Activated naive CD4-positive, alpha-beta T cell treated with anti-CD3 and anti-CD28 coated beads for 36 hours (primary cell): ENCODE data around the gene PLK1. TPM values are rescaled to one million over a fixed set of nuclear protein-coding genes. Genes with fewer than 3 reads are reported as not detected.
"Not testable (repeated sequence)": the region's sequence is repeated elsewhere in the genome, so short reads cannot be mapped to it uniquely, and the experiment has no call there.

ENCODE experiments used
- CTCF ChIA-PET: fragments of 350-600 bp; sonication (Branson Sonifier 250); formaldehyde crosslinking; loops from one replicate; lab custom pipeline; 2021; ENCODE audit warnings: antibody characterized with exemption; lab: Charles Lee
- DNase-seq: peaks from one replicate; pipeline ENCODE4 v3.0.0-alpha.2; 2020
- H3K27ac Mint-ChIP-seq: one replicate; pipeline ENCODE4 v1.8.0; 2021; ENCODE audit warnings: mild to moderate bottlenecking, mixed read lengths
- H3K27me3 Mint-ChIP-seq: one replicate; pipeline ENCODE4 v1.8.0; 2021; ENCODE audit warnings: low read depth, mixed read lengths
- H3K36me3 Mint-ChIP-seq: one replicate; pipeline ENCODE4 v1.8.0; 2021; ENCODE audit warnings: low read depth, mixed read lengths
- H3K4me1 Mint-ChIP-seq: one replicate; pipeline ENCODE4 v1.8.0; 2021; ENCODE audit warnings: low read depth, mixed read lengths
- H3K4me3 Mint-ChIP-seq: one replicate; pipeline ENCODE4 v1.8.0; 2021; ENCODE audit warnings: mild to moderate bottlenecking, moderate library complexity, mixed read lengths
- H3K9me3 Mint-ChIP-seq: one replicate; pipeline ENCODE4 v1.8.0; 2021; ENCODE audit warnings: mixed read lengths
- intact Hi-C: fragments of 100-400 bp; cut with micrococcal nuclease; formaldehyde crosslinking; loops from one replicate; pipeline ENCODE4 v1.15.1; 2023
- total RNA-seq, 2 experiments: library from RNA; stranded (reverse); gene quantifications; one replicate each; pipeline ENCODE4 v1.2.3, GENCODE V29; 2021

PLK1 gene
- total RNA-seq, 2 experiments from 2014 or later = 91.8 to 98.0 TPM

DNA sequence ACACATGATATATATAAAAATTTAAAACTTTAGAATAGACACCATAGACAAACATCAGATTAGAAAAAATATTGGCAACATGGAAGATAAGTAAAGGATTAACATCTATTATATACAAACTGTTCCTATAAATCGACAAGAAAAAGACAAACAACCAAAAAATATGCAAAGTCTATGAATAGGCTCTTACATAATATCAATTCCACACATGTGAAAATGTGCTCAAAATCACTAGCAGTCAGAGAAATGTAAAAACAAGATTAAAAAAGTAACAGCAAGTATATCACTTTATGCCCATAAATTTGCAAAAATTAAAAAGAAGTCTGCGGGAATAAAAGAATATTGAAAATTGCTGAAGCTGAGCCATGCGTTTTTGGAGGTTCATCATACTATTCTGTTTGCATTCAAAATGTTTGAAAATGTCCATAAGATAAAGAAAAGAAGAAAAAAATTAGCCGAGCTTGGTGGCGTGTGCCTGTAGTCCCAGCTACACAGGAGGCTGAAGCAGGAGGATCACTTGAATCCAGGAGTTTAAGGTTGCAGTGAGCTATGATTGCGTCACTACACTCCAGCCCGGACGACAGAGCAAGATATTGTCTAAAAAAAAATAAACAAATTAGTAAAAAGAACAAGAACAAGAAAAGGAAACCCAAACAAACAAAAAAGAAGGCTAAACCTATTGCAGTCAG is 45.6 kb downstream of the PLK1 start:
- intact Hi-C loops = no loop called here
- Mint-ChIP-seq H3K4me3 (no peak overlapping the region), H3K27ac (no peak overlapping the region), H3K36me3 (peaks cover 3% of the 10 kb centered on the region), H3K9me3 (peaks cover 8% of the 10 kb centered on the region), H3K4me1 (peaks cover 3% of the 10 kb centered on the region), H3K27me3 (peaks cover 13% of the 10 kb centered on the region)
- DNase-seq = no peak
- CTCF ChIA-PET = interaction anchor here (2.1 kb wide), 1 partner anchor 79 kb away, joined by 5 read pairs; no protein-coding TSS in a partner anchor

DNA sequence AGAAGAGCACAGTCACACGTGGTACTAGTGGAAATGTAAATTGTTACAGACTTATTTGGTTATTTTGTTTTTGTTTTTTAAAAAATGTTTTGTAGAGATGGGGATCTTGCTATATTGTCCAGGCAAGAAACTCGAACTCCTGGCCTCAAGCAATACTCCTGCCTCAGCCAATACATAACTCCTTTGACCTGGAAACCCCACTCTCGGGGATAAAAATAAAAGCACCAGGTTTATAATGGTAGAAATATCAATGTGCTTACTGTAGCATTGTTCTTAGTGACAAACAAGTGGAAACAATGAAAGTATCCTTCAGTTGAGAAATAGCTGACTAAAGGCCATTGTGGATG is 46.1 kb downstream of the PLK1 start:
- intact Hi-C loops = loop anchor here (5.0 kb wide), 1 partner anchor 167 kb away; the partner anchor contains the start of genes EARS2 and UBFD1
- no peak overlapping the region for H3K27ac Mint-ChIP-seq
- H3K4me3 Mint-ChIP-seq = no peak overlapping the region

DNA sequence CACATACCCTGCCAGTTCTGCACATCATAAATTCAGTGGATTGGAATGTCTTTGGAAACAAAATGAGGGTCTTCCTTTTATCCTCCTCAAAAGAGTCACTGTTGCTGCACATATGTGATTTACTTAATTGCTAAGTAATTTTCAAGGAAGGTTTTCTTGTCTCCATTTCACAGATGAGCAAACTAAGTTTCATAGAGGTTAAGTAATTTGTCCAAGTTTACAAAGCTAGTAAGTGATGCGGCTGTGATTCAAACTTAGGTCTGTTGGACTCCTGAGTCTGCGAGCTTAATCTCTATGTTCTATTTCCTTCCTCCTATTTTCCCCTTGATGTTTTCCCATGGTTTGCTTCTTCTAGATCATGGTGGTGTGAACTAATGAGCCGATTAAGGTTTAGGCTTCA is 48.0 kb downstream of the PLK1 start:
- Mint-ChIP-seq H3K4me1 (peaks cover 3% of the 10 kb centered on the region), H3K9me3 (peaks cover 7% of the 10 kb centered on the region), H3K27me3 (peaks cover 21% of the 10 kb centered on the region), H3K27ac (no peak overlapping the region), H3K36me3 (peaks cover 3% of the 10 kb centered on the region), H3K4me3 (no peak overlapping the region)
- intact Hi-C loops = loop anchor here (5.0 kb wide), 1 partner anchor 169 kb away; the partner anchor contains the start of genes EARS2 and UBFD1
- CTCF ChIA-PET = interaction anchor here (0.5 to 1.1 kb wide), 4 partner anchors 8 to 519 kb away, joined by 3 to 4 read pairs (median 3); no protein-coding TSS in a partner anchor
- DNase-seq = no peak

More for the DNA sequence above, 46.1 kb downstream of the PLK1 start:
- H3K9me3 Mint-ChIP-seq = peaks cover 8% of the 10 kb centered on the region
- CTCF ChIA-PET = no interaction called here
- H3K4me1 Mint-ChIP-seq = peaks cover 3% of the 10 kb centered on the region
- peaks cover 18% of the 10 kb centered on the region for H3K27me3 Mint-ChIP-seq
- DNase-seq = no peak
- peaks cover 3% of the 10 kb centered on the region for H3K36me3 Mint-ChIP-seq

DNA sequence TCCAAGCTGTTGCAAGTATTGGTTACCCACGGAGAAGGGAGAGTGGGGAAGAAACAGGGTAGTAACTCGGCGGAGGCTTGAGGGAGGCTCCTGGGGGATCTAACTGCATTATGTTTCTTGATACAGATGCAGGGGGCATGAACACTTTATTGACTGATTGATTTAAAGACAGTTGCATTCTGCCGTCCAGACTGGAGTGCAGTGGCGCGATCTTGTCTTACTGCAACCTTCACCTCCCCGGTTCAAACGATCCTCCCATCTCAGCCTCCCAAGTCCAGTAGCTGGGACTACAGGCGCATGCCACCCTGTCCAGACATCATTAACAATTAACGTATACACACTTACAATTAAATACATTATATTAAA is 49.4 kb downstream of the PLK1 start:
- Mint-ChIP-seq H3K36me3 (peaks cover 2% of the 10 kb centered on the region), H3K4me3 (no peak overlapping the region), H3K9me3 (peaks cover 2% of the 10 kb centered on the region), H3K27ac (no peak overlapping the region), H3K27me3 (peaks cover 18% of the 10 kb centered on the region), H3K4me1 (peaks cover 3% of the 10 kb centered on the region)
- DNase-seq = no peak
- CTCF ChIA-PET = interaction anchor here (0.9 to 1.2 kb wide), 2 partner anchors 368 to 686 kb away, joined by 4 read pairs; no protein-coding TSS in a partner anchor
- intact Hi-C loops = loop anchor here (5.0 kb wide), 1 partner anchor 171 kb away; the partner anchor contains the start of genes EARS2 and UBFD1

DNA sequence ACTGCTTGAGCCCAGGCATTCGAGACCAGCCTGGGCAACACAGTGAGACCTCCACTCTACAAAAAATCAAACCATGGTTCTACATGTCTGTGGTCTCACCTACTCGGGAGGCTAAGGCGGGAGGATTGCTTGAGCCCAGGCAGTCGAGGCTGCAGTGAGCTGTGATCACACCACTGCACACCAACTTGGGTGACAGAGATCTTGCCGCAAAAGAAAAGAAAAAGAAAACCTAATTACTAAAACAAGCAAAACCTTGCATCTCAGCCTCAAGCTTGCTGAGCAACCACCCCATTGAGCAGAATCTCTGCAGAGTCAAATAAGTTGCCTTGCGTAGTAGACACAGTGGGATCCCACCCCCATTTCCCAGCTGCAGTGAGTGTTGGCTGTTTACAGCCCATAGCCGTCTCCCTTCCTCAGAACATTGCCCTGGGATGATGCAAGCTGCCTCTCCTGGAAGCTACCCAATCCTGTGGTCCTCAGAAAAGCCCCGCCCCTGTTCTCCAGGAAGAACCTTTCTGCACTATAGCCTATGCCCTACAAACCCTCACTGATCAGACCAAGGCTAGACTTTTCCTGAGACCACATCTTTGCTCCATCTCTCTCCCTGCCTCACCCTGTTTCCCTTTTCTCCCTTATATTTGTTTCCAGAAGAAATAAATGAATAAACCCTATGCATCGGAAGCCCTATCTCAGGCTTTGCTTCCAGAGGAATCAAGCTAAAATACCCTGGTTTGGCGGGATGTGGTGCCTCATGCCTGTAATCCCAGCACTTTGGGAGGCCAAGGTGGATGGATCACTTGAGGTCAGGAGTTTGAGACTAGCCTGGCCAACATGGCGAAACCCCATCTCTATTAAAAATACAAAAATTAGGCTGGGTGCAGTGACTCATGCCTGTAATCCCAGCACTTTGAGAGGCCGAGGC is 51.1 kb downstream of the PLK1 start:
- no peaks in the 10 kb centered on the region for H3K9me3 Mint-ChIP-seq
- no peak overlapping the region for H3K4me3 Mint-ChIP-seq

DNA sequence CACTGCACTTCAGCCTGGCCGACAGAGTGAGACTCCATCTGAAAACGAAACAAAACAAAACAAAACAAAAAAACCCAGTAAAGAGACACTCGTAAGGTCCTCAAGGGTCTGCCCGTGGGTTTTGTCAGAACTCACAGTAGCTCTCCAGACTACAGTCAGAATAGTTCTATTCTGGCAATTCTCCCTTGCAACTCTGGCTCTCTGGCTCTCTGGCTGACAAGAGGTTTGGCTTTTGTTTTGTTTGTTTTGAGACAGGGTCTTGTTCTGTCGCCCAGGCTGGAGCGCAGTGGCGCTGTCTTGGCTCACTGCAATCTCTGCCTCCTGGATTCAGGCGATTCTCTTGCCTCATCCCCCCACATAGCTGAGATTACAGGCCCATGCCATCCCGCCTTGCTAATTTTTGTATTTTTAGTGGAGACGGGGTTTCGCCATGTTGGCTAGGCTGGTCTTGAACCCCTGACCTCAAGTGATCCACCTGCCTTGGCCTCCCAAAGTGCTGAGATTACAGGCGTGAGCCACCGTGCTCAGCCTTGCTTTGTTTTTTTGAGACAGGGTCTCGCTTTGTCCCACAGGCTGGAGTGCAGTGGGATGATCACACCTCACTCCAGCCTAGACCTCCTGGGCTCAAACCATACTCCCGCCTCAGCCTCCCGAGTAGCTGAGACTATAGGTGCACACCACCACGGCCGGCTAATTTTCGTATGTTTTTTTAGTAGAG is 55.6 kb downstream of the PLK1 start:
- Mint-ChIP-seq H3K36me3 (no peaks in the 10 kb centered on the region), H3K4me1 (peaks cover 3% of the 10 kb centered on the region), H3K27ac (no peak overlapping the region), H3K9me3 (no peaks in the 10 kb centered on the region), H3K27me3 (peaks cover 9% of the 10 kb centered on the region), H3K4me3 (no peak overlapping the region)
- CTCF ChIA-PET = interaction anchor here (0.6 to 1.2 kb wide), 3 partner anchors 8 to 399 kb away, joined by 3 to 9 read pairs (median 4); no protein-coding TSS in a partner anchor
- intact Hi-C loops = no loop called here
- DNase-seq = no peak

More for the DNA sequence above, 51.1 kb downstream of the PLK1 start:
- DNase-seq = no peak
- intact Hi-C loops = loop anchor here (5.0 kb wide), 1 partner anchor 172 kb away; the partner anchor contains the start of genes EARS2 and UBFD1
- Mint-ChIP-seq H3K4me1 (peaks cover 3% of the 10 kb centered on the region), H3K27me3 (peaks cover 12% of the 10 kb centered on the region), H3K27ac (no peak overlapping the region), H3K36me3 (no peaks in the 10 kb centered on the region)
- CTCF ChIA-PET = interaction anchor here (0.8 to 1.1 kb wide), 3 partner anchors 42 to 523 kb away, joined by 3 to 6 read pairs (median 4); no protein-coding TSS in a partner anchor

DNA sequence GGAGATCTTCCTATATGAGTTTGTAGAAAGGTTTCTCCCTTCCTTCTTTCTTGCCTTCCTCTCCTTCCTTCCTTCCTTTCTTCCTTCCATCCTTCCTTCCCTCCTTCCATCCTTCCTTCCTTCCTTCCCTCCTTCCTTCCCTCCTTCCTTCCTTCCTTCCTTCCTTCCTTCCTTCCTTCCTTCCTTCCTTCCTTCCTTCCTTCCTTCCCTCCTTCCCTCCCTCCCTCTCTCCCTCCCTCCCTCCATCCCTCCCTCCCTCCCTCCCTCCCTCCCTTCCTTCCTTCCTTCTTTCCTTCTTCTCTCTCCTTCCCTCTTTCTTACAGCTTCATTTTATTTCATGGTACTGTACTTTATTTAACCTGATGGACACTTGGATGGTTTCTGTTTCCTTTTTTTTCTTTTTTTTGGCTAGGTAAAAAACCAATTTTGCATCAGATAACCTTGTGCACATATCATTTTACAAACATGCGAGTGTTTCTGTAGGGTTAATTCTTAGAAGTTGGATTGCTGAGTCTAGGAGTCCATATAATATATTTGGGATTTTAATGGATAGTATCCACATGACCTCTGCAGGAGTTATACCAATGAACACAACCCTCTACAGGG is 58.8 kb downstream of the PLK1 start:
- H3K27me3 Mint-ChIP-seq, H3K27ac Mint-ChIP-seq, DNase-seq, H3K36me3 Mint-ChIP-seq, H3K4me3 Mint-ChIP-seq, CTCF ChIA-PET, H3K4me1 Mint-ChIP-seq, H3K9me3 Mint-ChIP-seq: not testable (repeated sequence)
- intact Hi-C loops = loop anchor here (5.0 kb wide), 2 partner anchors 65 to 515 kb away; no protein-coding TSS in a partner anchor

DNA sequence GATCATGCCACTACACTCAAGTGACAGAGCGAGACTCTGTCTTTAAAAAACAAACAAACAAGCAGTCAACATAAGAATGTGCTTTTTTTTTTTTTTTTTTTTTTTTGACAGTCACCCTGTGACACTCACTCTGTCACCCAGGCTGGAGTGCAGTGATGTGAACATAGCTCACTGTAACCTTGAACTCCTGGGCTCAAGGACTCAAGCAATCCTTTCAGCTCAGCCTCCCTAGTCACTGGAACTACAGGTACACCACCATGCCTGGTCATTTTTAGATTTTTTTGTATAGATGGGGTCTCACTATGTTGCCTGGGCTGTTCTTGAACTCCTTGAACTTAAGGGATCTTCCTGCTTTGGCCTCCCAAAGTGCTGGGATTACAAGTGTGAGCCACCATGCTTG is 60.8 kb downstream of the PLK1 start:
- Mint-ChIP-seq H3K4me1 (peaks cover 3% of the 10 kb centered on the region), H3K9me3 (no peaks in the 10 kb centered on the region), H3K36me3 (no peaks in the 10 kb centered on the region), H3K4me3 (no peak overlapping the region), H3K27ac (no peak overlapping the region), H3K27me3 (peaks cover 6% of the 10 kb centered on the region)
- CTCF ChIA-PET = no interaction called here
- intact Hi-C loops = loop anchor here (5.0 kb wide), 2 partner anchors 63 to 513 kb away; no protein-coding TSS in a partner anchor
- DNase-seq = no peak

Other genes with a start within 250 kb of the PLK1 start
- 10 to 100 TPM; 16.4 to 16.9 TPM for gene COG7, start 225.7 kb upstream of the PLK1 start, total RNA-seq
- 10 to 100 TPM; 53.0 to 62.7 TPM for gene GGA2, start 168.4 kb upstream of the PLK1 start, total RNA-seq
- 10 to 100 TPM; 23.7 to 25.1 TPM for gene EARS2, start 121.5 kb upstream of the PLK1 start, total RNA-seq
- 10 to 100 TPM; 52.3 to 54.6 TPM for gene UBFD1, start 121.2 kb upstream of the PLK1 start, total RNA-seq
- 100 to 1,000 TPM; 163 to 170 TPM for gene NDUFAB1, start 82.6 kb upstream of the PLK1 start, total RNA-seq
- 10 to 100 TPM; 17.8 to 18.1 TPM for gene PALB2, start 37.6 kb upstream of the PLK1 start, total RNA-seq
- 10 to 100 TPM; 57.5 to 60.7 TPM for gene DCTN5, start 37.4 kb upstream of the PLK1 start, total RNA-seq
- gene ERN2, start 34.3 kb downstream of the PLK1 start, total RNA-seq = not detected
- not detected for gene CHP2, start 76.1 kb downstream of the PLK1 start, total RNA-seq
- 10 to 100 TPM; 37.1 to 38.9 TPM for gene PRKCB, start 157.1 kb downstream of the PLK1 start, total RNA-seq